ENCODE measurements around the gene CASQ1. TPM values are rescaled to one million over a fixed set of nuclear protein-coding genes. Genes with fewer than 3 reads are reported as not detected.

Gene CASQ1
- total RNA-seq, 3 donors from 2014 or later (not counting 1 experiment from before 2014, with no cell fraction given), result not detected

DNA sequence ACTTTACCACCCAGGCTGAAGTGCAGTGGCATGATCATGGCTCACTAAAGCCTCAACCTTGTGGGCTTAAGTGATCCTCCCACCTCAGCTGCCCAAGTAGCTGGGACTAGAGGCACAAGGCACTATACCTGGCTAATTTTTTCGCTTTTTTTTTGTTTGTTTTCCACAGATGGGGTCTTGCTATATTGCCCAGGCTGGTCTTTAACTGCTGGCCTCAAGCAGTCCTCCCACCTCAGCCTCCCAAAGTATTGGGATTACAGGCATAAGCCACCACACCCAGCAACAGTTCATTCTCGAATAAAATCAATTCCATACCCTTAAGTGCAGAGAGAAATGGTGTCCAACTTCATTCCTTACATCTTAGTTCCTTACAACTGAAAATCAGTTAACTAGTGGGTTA, 47.2 kb downstream of the CASQ1 start:
- ATAC-seq (no peak), DNase-seq (no peak)
- 100% methylated on average over 2 of the region's 2 CpGs for WGBS (ENCODE audit: insufficient coverage)
- Histone ChIP-seq H3K4me3 (ENCODE audit: low read length) (no peak overlapping the region), H3K27me3 (ENCODE audit: control insufficient read depth, insufficient read depth, low read length) (no peaks in the 10 kb centered on the region), H3K9me3 (ENCODE audit: control insufficient read depth, insufficient read depth, low read length) (no peaks in the 10 kb centered on the region), H3K27ac (ENCODE audit: low read length) (no peak overlapping the region), H3K36me3 (ENCODE audit: control insufficient read depth, insufficient read depth, low read length) (peaks cover 79% of the 10 kb centered on the region), H3K4me1 (ENCODE audit: control insufficient read depth, insufficient read depth, low read length) (no peaks in the 10 kb centered on the region)
- Mint-ChIP-seq H3K36me3 (peaks cover 35% of the 10 kb centered on the region), H3K4me1 (peaks cover 0 to 8% of the 10 kb centered on the region in 2 donors), H3K27ac (no peak overlapping the region), H3K27me3 (ENCODE audit: low read depth in 2 of 2) (no peaks in the 10 kb centered on the region), H3K9me3 (no peaks in the 10 kb centered on the region), H3K4me3 (no peak overlapping the region)
- TF ChIP-seq, protein P1, sequence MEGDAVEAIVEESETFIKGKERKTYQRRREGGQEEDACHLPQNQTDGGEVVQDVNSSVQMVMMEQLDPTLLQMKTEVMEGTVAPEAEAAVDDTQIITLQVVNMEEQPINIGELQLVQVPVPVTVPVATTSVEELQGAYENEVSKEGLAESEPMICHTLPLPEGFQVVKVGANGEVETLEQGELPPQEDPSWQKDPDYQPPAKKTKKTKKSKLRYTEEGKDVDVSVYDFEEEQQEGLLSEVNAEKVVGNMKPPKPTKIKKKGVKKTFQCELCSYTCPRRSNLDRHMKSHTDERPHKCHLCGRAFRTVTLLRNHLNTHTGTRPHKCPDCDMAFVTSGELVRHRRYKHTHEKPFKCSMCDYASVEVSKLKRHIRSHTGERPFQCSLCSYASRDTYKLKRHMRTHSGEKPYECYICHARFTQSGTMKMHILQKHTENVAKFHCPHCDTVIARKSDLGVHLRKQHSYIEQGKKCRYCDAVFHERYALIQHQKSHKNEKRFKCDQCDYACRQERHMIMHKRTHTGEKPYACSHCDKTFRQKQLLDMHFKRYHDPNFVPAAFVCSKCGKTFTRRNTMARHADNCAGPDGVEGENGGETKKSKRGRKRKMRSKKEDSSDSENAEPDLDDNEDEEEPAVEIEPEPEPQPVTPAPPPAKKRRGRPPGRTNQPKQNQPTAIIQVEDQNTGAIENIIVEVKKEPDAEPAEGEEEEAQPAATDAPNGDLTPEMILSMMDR (IDR thresholded peaks at IDR 0.05), result no peak
- intact Hi-C loops (cut with micrococcal nuclease), result no loop called here

DNA sequence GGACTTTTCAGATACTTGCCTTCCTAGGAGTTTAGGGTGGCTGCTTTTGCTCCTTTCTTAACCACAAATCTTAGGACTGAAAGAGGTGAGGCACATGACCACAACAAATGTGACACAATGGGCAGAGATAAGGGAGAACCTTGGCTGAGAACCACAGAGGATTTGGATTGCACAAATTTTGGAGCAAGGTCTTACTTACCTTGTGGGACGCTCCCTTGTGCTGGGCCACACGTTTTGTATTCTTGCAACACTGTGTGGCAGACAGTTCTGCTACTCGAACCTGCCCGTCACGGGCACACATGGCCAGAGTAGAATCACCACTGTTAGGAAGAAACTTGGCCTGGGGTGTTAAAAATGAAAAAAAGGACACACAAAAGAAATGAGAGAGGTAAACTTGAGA, 48.0 kb downstream of the CASQ1 start:
- no peaks in the 10 kb centered on the region for H3K27me3 Mint-ChIP-seq (ENCODE audit: low read depth in 2 of 2)
- WGBS (ENCODE audit: insufficient coverage), result 96% methylated on average over 5 of the region's 5 CpGs
- TF ChIP-seq, protein P1 (IDR thresholded peaks at IDR 0.05), result no peak
- H3K36me3 Mint-ChIP-seq, result peaks cover 35% of the 10 kb centered on the region
- H3K36me3 ChIP-seq (ENCODE audit: control insufficient read depth, insufficient read depth, low read length), result peaks cover 81% of the 10 kb centered on the region
- ATAC-seq (no peak), DNase-seq (no peak)
- intact Hi-C loops (cut with micrococcal nuclease), result no loop called here
- no peaks in the 10 kb centered on the region for H3K9me3 Mint-ChIP-seq
- no peaks in the 10 kb centered on the region for H3K4me1 ChIP-seq (ENCODE audit: control insufficient read depth, insufficient read depth, low read length)
- no peak overlapping the region for H3K4me3 ChIP-seq (ENCODE audit: low read length)
- no peak overlapping the region for H3K27ac ChIP-seq (ENCODE audit: low read length)
- H3K4me3 Mint-ChIP-seq, result no peak overlapping the region
- no peaks in the 10 kb centered on the region for H3K27me3 ChIP-seq (ENCODE audit: control insufficient read depth, insufficient read depth, low read length)
- peaks cover 0 to 9% of the 10 kb centered on the region in 2 donors for H3K4me1 Mint-ChIP-seq
- no peak overlapping the region for H3K27ac Mint-ChIP-seq
- no peaks in the 10 kb centered on the region for H3K9me3 ChIP-seq (ENCODE audit: control insufficient read depth, insufficient read depth, low read length)

DNA sequence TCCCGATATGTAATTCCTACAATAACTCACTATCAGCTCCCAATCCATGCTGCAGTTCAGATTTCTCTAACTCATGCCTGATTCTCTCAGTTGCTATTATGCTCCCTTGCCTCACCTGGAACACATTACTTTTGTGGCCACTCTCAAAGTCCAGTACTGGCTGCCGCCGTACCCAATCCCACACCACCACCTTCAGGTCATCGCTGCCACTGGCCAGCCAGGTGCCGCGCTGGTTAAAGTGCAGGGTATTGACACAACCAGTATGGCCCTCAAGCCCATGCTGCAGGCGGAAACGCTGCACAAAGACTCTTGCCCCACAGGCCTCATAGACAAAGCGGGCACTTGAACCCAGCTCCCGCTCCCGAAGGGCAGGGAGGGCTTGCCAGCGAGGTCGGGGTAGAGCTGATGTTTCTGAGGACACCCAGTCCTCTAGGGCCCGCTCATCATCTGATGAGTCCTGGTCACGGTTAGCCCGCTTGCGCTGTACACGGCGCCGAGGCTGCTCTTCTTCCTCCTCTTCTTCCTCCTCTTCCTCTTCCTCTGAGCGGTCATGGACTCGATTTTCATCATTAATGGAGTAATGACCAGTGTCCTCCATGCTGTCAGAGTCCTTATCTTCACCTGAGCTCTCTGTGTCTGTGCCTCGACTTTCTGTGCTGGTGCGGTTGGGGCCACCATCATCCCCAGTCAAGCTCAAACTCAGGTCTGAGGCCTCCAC, 49.4 kb downstream of the CASQ1 start:
- H3K27ac ChIP-seq (ENCODE audit: low read length), result no peak overlapping the region
- H3K36me3 ChIP-seq (ENCODE audit: control insufficient read depth, insufficient read depth, low read length), result peaks cover 74% of the 10 kb centered on the region
- no peak for ATAC-seq
- no peaks in the 10 kb centered on the region for H3K27me3 Mint-ChIP-seq (ENCODE audit: low read depth in 2 of 2)
- intact Hi-C loops (cut with micrococcal nuclease), result no loop called here
- H3K4me3 Mint-ChIP-seq, result no peak overlapping the region
- H3K27me3 ChIP-seq (ENCODE audit: control insufficient read depth, insufficient read depth, low read length), result no peaks in the 10 kb centered on the region
- H3K4me1 Mint-ChIP-seq, result peaks cover under 1 to 9% of the 10 kb centered on the region in 2 donors
- H3K27ac Mint-ChIP-seq, result no peak overlapping the region
- no peaks in the 10 kb centered on the region for H3K4me1 ChIP-seq (ENCODE audit: control insufficient read depth, insufficient read depth, low read length)
- no peaks in the 10 kb centered on the region for H3K9me3 Mint-ChIP-seq
- TF ChIP-seq, protein P1 (IDR thresholded peaks at IDR 0.05), result no peak
- 97% methylated on average over 24 of the region's 24 CpGs for WGBS (ENCODE audit: insufficient coverage)
- no peaks in the 10 kb centered on the region for H3K9me3 ChIP-seq (ENCODE audit: control insufficient read depth, insufficient read depth, low read length)
- no peak for DNase-seq
- peaks cover 27% of the 10 kb centered on the region for H3K36me3 Mint-ChIP-seq
- no peak overlapping the region for H3K4me3 ChIP-seq (ENCODE audit: low read length)

DNA sequence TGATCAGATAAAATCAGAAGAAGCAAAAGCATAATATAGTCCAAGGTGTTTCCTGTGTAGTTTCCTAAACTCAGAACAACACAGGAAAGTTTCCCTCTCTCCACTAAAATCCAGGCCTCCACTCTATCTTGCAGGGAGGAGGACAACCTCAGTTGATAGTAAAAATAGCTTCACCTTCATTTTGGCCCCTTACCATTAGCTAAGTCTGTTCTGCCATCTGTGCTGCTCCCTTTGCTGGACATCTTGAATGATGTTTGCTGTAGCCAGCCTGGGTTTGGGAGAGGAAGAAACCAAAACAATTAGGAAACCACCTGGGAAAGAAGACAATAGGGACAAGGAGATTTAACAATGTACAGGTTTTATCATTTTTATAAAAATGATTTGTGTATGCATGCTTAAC, 53.4 kb downstream of the CASQ1 start:
- H3K4me3 ChIP-seq (ENCODE audit: low read length), result no peak overlapping the region
- Mint-ChIP-seq H3K36me3 (peaks cover 19% of the 10 kb centered on the region), H3K27me3 (ENCODE audit: low read depth in 2 of 2) (no peaks in the 10 kb centered on the region), H3K27ac (peak overlapping the region in 1 of 2 donors; percentile 59), H3K4me3 (no peak overlapping the region), H3K9me3 (no peaks in the 10 kb centered on the region), H3K4me1 (peaks cover 15 to 26% of the 10 kb centered on the region in 2 donors)
- intact Hi-C loops (cut with micrococcal nuclease), result no loop called here
- no peaks in the 10 kb centered on the region for H3K27me3 ChIP-seq (ENCODE audit: control insufficient read depth, insufficient read depth, low read length)
- H3K36me3 ChIP-seq (ENCODE audit: control insufficient read depth, insufficient read depth, low read length), result peaks cover 43% of the 10 kb centered on the region
- no peaks in the 10 kb centered on the region for H3K9me3 ChIP-seq (ENCODE audit: control insufficient read depth, insufficient read depth, low read length)
- no peaks in the 10 kb centered on the region for H3K4me1 ChIP-seq (ENCODE audit: control insufficient read depth, insufficient read depth, low read length)
- H3K27ac ChIP-seq (ENCODE audit: low read length), result no peak overlapping the region
- ATAC-seq, result no peak
- no peak for DNase-seq
- TF ChIP-seq, protein P1 (IDR thresholded peaks at IDR 0.05), result no peak

All from natural killer cell (primary cell).